Measurements from ENCODE around the gene SAPCD2.
A peak's percentile ranks its signal among the peaks of the same experiment; 100 is the strongest.

Gene SAPCD2

GRCh38 chr9:137065336-137065967 lies 4.9 kb downstream of the SAPCD2 start (continued):
- TF ChIP-seq ZNF704 (tag by site-specific recombination; IDR thresholded peaks at IDR 0.05), result no peak
- TF ChIP-seq ZNF600 (tag by site-specific recombination; IDR thresholded peaks at IDR 0.05), result peak; percentile 55

GRCh38 chr9:137064880-137065164 lies 5.5 kb downstream of the SAPCD2 start:
- ChIA-PET CTCF (interaction anchor here (0.6 to 11.3 kb wide), 16 partner anchors 8 to 335 kb away, joined by 3 to 237 read pairs (median 12); partner anchors contain the start of genes ABCA2, ENTPD2, MAN1B1 and NPDC1), POLR2A (interaction anchor here (9.1 kb wide), 1 partner anchor 19 kb away, joined by 137 read pairs; the partner anchor contains the start of gene MAN1B1)
- Histone ChIP-seq H3K4me3 (ENCODE audit: low read depth, low read length) (no peak overlapping the region), H3K27ac (ENCODE audit: extremely low read depth, low read depth, low read length) (no peak overlapping the region), H3K9me3 (ENCODE audit: control insufficient read depth, insufficient read depth, low read depth, low read length) (no peaks in the 10 kb centered on the region), H3K36me3 (ENCODE audit: control insufficient read depth in 2 of 2, insufficient read depth in 1 of 2, low read length in 2 of 2) (peaks cover 0 to 17% of the 10 kb centered on the region in 2 experiments; a peak in 1 of 3 replicates), H3K4me1 (ENCODE audit: control insufficient read depth, insufficient read depth, low read length) (peaks cover 6% of the 10 kb centered on the region; the same call in 1 of the 2 replicates)
- TF ChIP-seq ZNF621 (tag by site-specific recombination; IDR thresholded peaks at IDR 0.05) (no peak), EGR2 (tag by site-specific recombination; IDR thresholded peaks at IDR 0.05; ENCODE audit: low read depth) (0 out of 2 replicates have a peak, but pooled peaks have one; percentile 56), ZNF426 (tag by site-specific recombination; IDR thresholded peaks at IDR 0.05) (no peak), ZFHX2 (tag by site-specific recombination; conservative IDR thresholded peaks at IDR 0.05) (peak; percentile 52; the same call in 1 of the 2 replicates)

DNA sequence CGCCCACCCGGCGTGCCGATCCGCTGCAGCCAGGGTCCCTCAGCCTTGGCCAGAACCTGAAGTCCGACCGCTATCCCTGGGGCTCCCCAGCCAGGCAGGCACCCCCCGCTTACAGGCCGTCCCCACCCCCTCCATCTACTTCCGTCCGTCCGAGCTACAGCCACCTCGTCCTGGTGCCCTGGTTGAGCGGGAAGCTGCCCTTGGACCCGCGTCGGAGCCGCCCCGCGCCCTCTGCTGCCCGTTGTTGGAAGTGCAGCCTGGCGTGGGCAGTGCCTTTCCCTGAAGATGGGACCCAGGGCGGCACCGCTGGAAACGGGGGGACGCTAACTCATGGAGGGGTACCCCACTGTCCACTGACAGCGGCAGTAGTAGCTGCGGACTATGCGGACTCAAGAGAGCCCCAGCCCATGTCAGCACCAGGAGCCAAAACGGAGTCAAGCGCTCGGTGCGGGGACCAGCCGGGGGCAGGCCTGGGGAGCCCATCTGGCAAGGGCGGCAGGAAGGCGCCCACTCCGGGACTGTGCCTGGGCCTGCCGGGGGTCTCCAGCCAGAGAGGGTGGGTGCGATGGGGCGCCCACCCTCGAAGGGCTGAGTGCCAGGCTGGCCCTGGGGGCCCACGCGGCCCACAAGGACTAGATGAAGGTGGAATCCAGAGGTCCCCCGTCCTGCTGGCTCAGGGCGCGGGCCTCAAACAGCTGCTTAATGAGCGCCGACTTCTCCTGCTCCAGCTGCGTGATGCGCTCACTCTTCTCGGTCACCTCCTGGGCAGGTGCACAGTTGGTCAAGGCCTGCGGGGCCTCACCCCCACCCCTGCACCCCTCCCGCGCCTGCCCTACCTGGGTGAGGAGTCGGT lies 6.1 kb downstream of the SAPCD2 start:
- peaks cover 0 to 17% of the 10 kb centered on the region in 2 experiments; a peak in 1 of 3 replicates for H3K36me3 ChIP-seq (ENCODE audit: control insufficient read depth in 2 of 2, insufficient read depth in 1 of 2, low read length in 2 of 2)
- no peaks in the 10 kb centered on the region for H3K9me3 ChIP-seq (ENCODE audit: control insufficient read depth, insufficient read depth, low read depth, low read length)
- ChIA-PET POLR2A (interaction anchor here (0.6 to 1.5 kb wide), 9 partner anchors 12 to 264 kb away, joined by 3 to 9 read pairs (median 4); partner anchors contain the start of genes MAN1B1, NPDC1, TUBB4B and UAP1L1), CTCF (interaction anchor here (0.6 to 11.3 kb wide), 27 partner anchors 8 to 339 kb away, joined by 3 to 237 read pairs (median 4); partner anchors contain the start of genes ABCA2, ENTPD2, MAN1B1 and NPDC1)
- no peak overlapping the region for H3K4me3 ChIP-seq (ENCODE audit: low read depth, low read length)
- H3K27ac ChIP-seq (ENCODE audit: extremely low read depth, low read depth, low read length), result no peak overlapping the region
- H3K4me1 ChIP-seq (ENCODE audit: control insufficient read depth, insufficient read depth, low read length), result peaks cover 3% of the 10 kb centered on the region; the same call in 1 of the 2 replicates
- TF ChIP-seq MYNN (tag by site-specific recombination; IDR thresholded peaks at IDR 0.05; ENCODE audit: borderline replicate concordance) (no peak), ZNF174 (tag by site-specific recombination; IDR thresholded peaks at IDR 0.05) (no peak), ZNF777 (tag by site-specific recombination; IDR thresholded peaks at IDR 0.05; ENCODE audit: borderline replicate concordance) (no peak), ZNF366 (tag by site-specific recombination; conservative IDR thresholded peaks at IDR 0.05) (no peak), ZNF654 (tag by site-specific recombination; IDR thresholded peaks at IDR 0.05; ENCODE audit: low read depth) (peak; percentile 48), GLIS2 (tag by site-specific recombination; IDR thresholded peaks at IDR 0.05) (no peak), BCL11B (tag by site-specific recombination; IDR thresholded peaks at IDR 0.05; ENCODE audit: low read depth) (peak; percentile 49; the same call in 1 of the 2 replicates), ZNF600 (tag by site-specific recombination; IDR thresholded peaks at IDR 0.05) (peak; percentile 73), HOXD13 (CRISPR knock-in tag; IDR thresholded peaks at IDR 0.05; ENCODE audit: borderline replicate concordance) (no peak), ZNF416 (tag by site-specific recombination; IDR thresholded peaks at IDR 0.05) (no peak), SP2 (tag by site-specific recombination; IDR thresholded peaks at IDR 0.05) (peak; percentile 41; the same call in 1 of the 2 replicates), IKZF3 (tag by site-specific recombination; IDR thresholded peaks at IDR 0.05) (peak; percentile 45; the same call in 1 of the 2 replicates), ZNF692 (tag by site-specific recombination; IDR thresholded peaks at IDR 0.05) (no peak), ZEB2 (tag by site-specific recombination; IDR thresholded peaks at IDR 0.05) (0 out of 2 replicates have a peak, but pooled peaks have one; percentile 32), ZBTB48 (tag by site-specific recombination; IDR thresholded peaks at IDR 0.05) (peak; percentile 64), KLF9 (tag by site-specific recombination; IDR thresholded peaks at IDR 0.05; ENCODE audit: low read depth) (peak; percentile 67)
- TF ChIP-seq, protein P1, sequence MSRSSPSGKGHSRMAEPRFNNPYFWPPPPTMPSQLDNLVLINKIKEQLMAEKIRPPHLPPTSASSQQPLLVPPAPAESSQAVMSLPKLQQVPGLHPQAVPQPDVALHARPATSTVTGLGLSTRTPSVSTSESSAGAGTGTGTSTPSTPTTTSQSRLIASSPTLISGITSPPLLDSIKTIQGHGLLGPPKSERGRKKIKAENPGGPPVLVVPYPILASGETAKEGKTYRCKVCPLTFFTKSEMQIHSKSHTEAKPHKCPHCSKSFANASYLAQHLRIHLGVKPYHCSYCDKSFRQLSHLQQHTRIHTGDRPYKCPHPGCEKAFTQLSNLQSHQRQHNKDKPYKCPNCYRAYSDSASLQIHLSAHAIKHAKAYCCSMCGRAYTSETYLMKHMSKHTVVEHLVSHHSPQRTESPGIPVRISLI (tag by site-specific recombination; IDR thresholded peaks at IDR 0.05), result no peak
- TF ChIP-seq, protein P2, sequence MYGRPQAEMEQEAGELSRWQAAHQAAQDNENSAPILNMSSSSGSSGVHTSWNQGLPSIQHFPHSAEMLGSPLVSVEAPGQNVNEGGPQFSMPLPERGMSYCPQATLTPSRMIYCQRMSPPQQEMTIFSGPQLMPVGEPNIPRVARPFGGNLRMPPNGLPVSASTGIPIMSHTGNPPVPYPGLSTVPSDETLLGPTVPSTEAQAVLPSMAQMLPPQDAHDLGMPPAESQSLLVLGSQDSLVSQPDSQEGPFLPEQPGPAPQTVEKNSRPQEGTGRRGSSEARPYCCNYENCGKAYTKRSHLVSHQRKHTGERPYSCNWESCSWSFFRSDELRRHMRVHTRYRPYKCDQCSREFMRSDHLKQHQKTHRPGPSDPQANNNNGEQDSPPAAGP (tag by site-specific recombination; IDR thresholded peaks at IDR 0.05), result peak; percentile 24; the same call in 1 of the 2 replicates
- TF ChIP-seq, protein P3, sequence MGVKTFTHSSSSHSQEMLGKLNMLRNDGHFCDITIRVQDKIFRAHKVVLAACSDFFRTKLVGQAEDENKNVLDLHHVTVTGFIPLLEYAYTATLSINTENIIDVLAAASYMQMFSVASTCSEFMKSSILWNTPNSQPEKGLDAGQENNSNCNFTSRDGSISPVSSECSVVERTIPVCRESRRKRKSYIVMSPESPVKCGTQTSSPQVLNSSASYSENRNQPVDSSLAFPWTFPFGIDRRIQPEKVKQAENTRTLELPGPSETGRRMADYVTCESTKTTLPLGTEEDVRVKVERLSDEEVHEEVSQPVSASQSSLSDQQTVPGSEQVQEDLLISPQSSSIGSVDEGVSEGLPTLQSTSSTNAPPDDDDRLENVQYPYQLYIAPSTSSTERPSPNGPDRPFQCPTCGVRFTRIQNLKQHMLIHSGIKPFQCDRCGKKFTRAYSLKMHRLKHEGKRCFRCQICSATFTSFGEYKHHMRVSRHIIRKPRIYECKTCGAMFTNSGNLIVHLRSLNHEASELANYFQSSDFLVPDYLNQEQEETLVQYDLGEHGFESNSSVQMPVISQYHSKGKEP (tag by site-specific recombination; IDR thresholded peaks at IDR 0.05), result no peak
